Measurements from ENCODE around the gene HBE1. TPM values are rescaled to one million over a fixed set of nuclear protein-coding genes. Genes with fewer than 3 reads are reported as not detected.

HBE1 gene
- total and polyA plus RNA-seq, 2 of the 4 experiments (the other 2 are of a cell fraction), result 3.2 to 12.7 TPM

- no CpG with 5 or more reads among the region's 2 CpGs for WGBS, 2 experiments (ENCODE audit: extremely low coverage in 2 of 2, insufficient read length in 1 of 2)
- Histone ChIP-seq H2BK15ac (ENCODE audit: low read depth, low read length) (no peak overlapping the region; the same call in 2 of the 3 replicates), H4K5ac (ENCODE audit: low read depth, low read length) (0 out of 2 replicates have a peak overlapping the region, but pooled peaks have one; percentile 23), H2BK5ac (ENCODE audit: low read depth, low read length, poor library complexity, severe bottlenecking) (no peak overlapping the region), H3K4me1 (ENCODE audit: control insufficient read depth, insufficient read depth, low read length) (peaks cover 3% of the 10 kb centered on the region), H3K27me3 (ENCODE audit: control insufficient read depth, insufficient read depth, low read length) (no peaks in the 10 kb centered on the region), H3K18ac (ENCODE audit: low read depth, low read length) (no peak overlapping the region), H3K27ac (ENCODE audit: insufficient read depth, low read length) (no peak overlapping the region), H3K9me3 (ENCODE audit: control insufficient read depth, insufficient read depth, low read length) (no peaks in the 10 kb centered on the region), H4K91ac (ENCODE audit: insufficient read depth, low read depth, low read length) (no peak overlapping the region), H4K20me1 (ENCODE audit: insufficient read depth, low read length) (no peaks in the 10 kb centered on the region), H2AK9ac (replicated peaks; ENCODE audit: low read depth, low read length, poor library complexity) (no peak overlapping the region), H2BK120ac (ENCODE audit: low read depth, low read length) (peak overlapping the region; percentile 40; the same call in 1 of the 2 replicates), H3K14ac (replicated peaks; ENCODE audit: low read depth, low read length) (no peak overlapping the region), H3K79me1 (ENCODE audit: low read depth in 1 of 2, low read length in 2 of 2) (no peaks in the 10 kb centered on the region), H3K4me2 (ENCODE audit: low read depth, low read length) (no peak overlapping the region), H2AFZ (replicated peaks; ENCODE audit: low read length, poor library complexity) (no peak overlapping the region), H2AK5ac (ENCODE audit: low read depth, low read length) (peak overlapping the region; percentile 59; the same call in 1 of the 2 replicates), H3K36me3 (ENCODE audit: control insufficient read depth, insufficient read depth, low read length) (no peaks in the 10 kb centered on the region), H3K4me3 (ENCODE audit: insufficient read depth, low read depth, low read length) (peak overlapping the region; percentile 16; the same call in 1 of the 2 replicates), H4K8ac (ENCODE audit: low read depth in 2 of 2, low read length in 2 of 2) (no peak overlapping the region), H3K4ac (ENCODE audit: low read depth, low read length) (no peak overlapping the region), H3K23ac (ENCODE audit: low read depth, low read length) (no peak overlapping the region), H3K56ac (ENCODE audit: extremely low read depth, insufficient read depth, low read length) (no peak overlapping the region), H3K9ac (ENCODE audit: low read depth, low read length) (no peak overlapping the region), H2BK20ac (ENCODE audit: low read depth, low read length) (no peak overlapping the region), H3K9me1 (ENCODE audit: insufficient read depth, low read length) (peaks cover 6% of the 10 kb centered on the region; the same call in 1 of the 2 replicates)
- intact Hi-C loops (cut with micrococcal nuclease) (no loop called here), dilution Hi-C loops (cut with HindIII; ENCODE audit: low sequenced_read_pairs, unreplicated experiment) (no loop called here), in situ Hi-C loops (cut with MboI; ENCODE audit: low sequenced_read_pairs) (no loop called here)
- no peak for DNase-seq
- CTCF ChIA-PET, result no interaction called here
- no TSS peak for BruUV-seq (replicated peaks)
- no peak for ATAC-seq (ENCODE audit: low read depth)
- no peak for TF ChIP-seq RAD21 (IDR thresholded peaks at IDR 0.05; ENCODE audit: low read length)
- no peak for TF ChIP-seq RFX5 (IDR thresholded peaks at IDR 0.05; ENCODE audit: low read depth, low read length)
- TF ChIP-seq MAFK (IDR thresholded peaks at IDR 0.05; ENCODE audit: low read depth, low read length), result no peak
- no peak for TF ChIP-seq NFE2L2 (IDR thresholded peaks at IDR 0.05; ENCODE audit: low read depth, low read length)
- no peak for TF ChIP-seq SMC3 (IDR thresholded peaks at IDR 0.05; ENCODE audit: low read depth, low read length)
- TF ChIP-seq CTCF (conservative IDR thresholded peaks at IDR 0.05; ENCODE audit: low read depth, low read length), result no peak
- no peak for TF ChIP-seq MAZ (IDR thresholded peaks at IDR 0.05; ENCODE audit: borderline replicate concordance, low read depth, low read length)
- TF ChIP-seq ELK1 (IDR thresholded peaks at IDR 0.05; ENCODE audit: borderline replicate concordance, low read depth, low read length), result no peak
- no peak for TF ChIP-seq USF2 (IDR thresholded peaks at IDR 0.05; ENCODE audit: low read depth, low read length)
- TF ChIP-seq RCOR1 (IDR thresholded peaks at IDR 0.05; ENCODE audit: insufficient replicate concordance, low read length), result no peak
- no peak for TF ChIP-seq BHLHE40 (IDR thresholded peaks at IDR 0.05; ENCODE audit: low read depth, low read length)
- TF ChIP-seq CHD1 (IDR thresholded peaks at IDR 0.05; ENCODE audit: low read depth, low read length), result no peak
- no peak for TF ChIP-seq CEBPB (IDR thresholded peaks at IDR 0.05; ENCODE audit: low read depth, low read length)
- TF ChIP-seq MXI1 (IDR thresholded peaks at IDR 0.05; ENCODE audit: borderline replicate concordance, low read depth, low read length), result no peak
- no peak for TF ChIP-seq FOS (IDR thresholded peaks at IDR 0.05; ENCODE audit: low read depth, low read length)
- POLR2A ChIA-PET (ENCODE audit: unreplicated experiment), result no interaction called here
Observed at GRCh38 chr11:5232821-5233220, 36.9 kb downstream of the HBE1 start.
